Hematopoietic multipotent progenitor cell treated with erythropoietin and hydrocortisone succinate and interleukin-3 and kit ligand, for 15 days (in vitro differentiated cells): ENCODE results near the gene PBX3.

Experiments
- DNase-seq: peaks from one replicate; pipeline ENCODE4 v3.0.0-alpha.2; 2015; ENCODE audit warnings: low spot score

Gene PBX3

DNA sequence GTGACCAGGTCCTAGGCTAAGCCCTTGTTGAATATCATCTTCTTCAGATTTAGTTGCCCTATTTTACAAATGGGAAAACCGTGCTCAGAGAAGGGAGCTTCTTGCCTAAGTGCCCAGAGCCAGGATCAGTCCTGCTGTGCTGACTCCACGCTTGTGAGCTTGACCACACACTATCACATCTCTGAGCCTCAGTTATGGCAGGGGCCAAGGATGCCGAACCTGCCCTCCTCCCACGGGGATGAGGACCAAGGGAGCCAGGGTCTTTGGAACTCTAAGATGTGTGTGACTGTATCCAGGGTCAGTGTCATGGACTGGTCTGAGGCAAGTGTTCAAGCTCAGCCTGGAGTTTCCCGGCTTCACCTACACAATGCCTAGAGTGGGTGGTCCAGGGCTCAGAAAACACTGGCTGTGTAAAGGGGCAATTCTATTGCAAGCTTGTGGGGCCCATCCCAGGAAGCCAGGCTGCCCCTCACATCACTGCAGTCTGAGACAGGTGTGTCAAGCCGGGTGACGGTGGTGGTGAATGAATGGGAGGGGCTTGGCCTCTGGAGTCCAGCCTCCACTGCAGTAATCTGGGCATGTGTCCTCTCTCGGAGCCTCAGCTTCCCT, 235.7 kb downstream of the PBX3 start:
- DNase-seq: no peak

DNA sequence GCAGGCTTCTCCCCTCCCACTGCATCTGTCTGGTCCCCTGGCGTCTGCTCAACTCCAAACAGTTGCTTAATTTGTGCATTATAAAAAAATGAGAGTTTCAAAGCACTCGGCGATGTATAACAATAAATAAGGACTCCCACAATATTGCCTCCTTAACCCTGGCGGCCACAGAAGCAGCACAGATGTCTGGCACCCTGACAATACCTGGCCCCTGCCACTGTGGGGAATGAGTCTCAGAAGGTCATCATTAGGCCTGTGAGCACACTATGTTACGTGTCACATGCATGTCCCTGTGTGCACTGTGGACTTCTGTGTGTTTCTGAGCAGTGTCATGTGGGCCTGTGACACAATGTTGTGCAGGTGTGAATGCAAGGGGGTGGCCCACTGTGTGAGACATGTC, 236.5 kb downstream of the PBX3 start:
- DNase-seq: no peak

DNA sequence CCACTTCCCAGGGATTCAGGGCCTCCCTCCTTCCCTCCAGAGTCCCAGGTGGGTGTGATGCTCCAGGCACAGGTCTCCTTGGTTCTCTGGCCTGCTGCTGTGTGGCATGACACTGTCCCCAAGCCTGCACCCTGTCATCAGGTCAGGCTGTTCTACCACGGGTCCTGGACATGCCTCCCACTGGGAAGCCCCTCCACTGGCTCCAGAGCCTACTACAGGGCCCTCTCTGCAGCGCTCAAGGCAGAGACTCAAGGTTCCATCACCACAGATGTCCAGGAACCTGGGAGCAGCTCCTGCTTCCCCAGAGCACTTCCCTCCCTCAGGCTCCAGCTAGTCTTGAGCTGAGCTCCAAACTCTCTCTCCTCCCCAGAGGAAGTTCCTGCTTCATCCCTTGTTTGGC, 237.3 kb downstream of the PBX3 start:
- DNase-seq: no peak

DNA sequence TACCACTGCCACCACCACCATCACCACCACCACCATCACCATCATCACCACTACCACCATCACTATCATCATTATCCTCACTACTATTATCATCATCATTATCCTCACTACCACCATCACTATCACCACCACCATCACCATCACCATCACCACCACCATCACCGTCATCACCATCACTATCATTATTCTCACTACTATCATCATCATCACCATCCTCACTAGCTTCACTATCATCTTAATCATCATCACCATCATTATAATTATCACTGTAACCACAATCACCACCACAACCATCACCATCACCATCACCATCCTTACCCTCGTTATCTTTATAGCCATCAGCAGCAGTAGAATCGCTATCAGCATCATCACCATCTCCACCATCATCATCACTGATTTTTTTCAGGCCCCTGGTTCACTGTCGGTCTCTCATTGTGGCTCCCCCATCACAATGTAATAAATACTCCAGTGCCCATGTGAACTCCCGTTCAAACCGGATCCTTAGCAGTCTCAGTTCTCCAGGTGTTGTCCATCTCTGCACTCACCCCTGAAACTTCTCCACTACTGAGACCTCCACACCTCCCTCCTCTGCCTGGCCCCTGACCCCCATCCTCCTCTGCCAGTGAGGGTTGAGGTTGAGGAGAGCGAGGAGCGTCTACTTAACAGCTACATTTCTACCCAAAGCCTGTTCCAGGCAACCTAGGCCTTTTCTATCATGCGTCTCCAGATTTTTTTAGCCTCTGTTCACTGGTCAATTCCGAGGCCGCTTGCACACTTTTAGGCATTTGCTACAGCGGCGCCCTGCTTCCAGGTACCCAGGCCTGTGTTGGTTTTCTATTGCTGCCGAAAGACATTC, 238.2 kb downstream of the PBX3 start:
- no peak for DNase-seq

DNA sequence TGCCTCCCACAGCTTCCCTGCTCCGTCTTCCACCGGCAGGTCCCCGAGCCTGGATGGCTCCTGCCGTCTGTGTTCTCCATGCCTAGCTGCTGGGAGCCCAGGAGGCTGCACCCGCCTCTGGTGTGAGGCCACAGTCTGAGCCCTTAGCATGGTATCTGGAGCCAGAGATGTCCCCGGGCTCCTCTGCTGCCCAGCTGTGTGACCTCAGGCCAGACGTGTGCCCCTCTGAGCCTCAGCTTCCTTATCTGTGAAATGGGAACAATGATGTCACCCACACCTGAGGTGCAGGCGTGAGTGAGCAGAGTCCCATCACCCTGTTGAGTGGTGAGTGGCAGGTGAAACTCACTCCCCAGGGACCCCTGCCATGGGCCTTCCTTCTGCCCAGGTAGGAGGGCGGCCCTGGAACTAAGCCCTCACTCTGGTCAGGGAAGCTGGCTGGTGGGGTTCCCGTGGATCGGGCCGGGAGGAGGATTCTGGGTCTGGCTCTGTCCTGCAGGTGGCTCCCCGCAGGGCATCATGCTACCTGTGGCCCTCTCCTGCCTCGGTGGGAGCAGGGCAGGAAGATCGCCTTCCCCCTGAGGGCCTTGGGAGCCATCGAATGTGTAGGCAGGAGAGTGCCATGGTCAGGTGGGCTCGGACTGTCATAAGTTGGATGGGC, 239.0 kb downstream of the PBX3 start:
- DNase-seq: no peak

DNA sequence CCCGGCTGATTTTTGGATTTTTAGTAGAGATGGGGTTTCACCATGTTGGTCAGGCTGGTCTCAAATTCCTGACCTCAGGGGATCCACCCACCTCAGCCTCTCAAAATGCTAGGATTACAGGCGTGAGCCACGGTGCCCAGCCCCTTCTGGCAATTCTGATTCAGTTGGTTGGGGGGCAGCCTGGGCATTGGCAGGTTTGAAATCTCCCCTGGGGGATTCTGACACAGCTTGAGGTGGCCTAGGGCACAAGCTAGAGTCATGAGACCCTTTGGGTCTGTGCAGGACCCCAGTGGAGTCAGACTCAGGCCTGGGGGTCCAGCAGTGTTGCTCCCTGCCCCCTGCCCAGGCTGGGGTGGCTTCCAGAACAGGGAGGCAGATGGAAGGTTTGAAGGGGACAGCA, 239.8 kb downstream of the PBX3 start:
- no peak for DNase-seq

DNA sequence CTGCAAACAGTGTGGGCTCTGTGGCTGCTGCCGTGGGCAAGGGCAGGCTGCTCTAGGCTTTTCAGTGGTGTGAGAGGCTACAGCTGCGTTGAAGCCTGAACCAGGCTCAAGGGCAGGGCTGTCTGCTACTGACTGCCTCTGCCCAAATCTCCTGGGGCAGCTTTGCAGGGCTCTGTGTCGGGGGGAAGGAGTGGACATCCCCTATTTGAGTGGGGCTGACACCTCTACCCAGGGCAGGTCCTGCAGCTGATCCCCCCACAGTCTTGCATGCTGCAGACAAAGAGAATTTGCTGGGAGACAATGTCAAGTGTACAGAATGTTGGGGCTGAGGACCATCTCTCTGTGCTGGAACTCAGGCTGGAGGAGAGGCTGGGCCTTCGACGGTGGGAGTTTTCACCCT, 240.2 kb downstream of the PBX3 start:
- DNase-seq: no peak

DNA sequence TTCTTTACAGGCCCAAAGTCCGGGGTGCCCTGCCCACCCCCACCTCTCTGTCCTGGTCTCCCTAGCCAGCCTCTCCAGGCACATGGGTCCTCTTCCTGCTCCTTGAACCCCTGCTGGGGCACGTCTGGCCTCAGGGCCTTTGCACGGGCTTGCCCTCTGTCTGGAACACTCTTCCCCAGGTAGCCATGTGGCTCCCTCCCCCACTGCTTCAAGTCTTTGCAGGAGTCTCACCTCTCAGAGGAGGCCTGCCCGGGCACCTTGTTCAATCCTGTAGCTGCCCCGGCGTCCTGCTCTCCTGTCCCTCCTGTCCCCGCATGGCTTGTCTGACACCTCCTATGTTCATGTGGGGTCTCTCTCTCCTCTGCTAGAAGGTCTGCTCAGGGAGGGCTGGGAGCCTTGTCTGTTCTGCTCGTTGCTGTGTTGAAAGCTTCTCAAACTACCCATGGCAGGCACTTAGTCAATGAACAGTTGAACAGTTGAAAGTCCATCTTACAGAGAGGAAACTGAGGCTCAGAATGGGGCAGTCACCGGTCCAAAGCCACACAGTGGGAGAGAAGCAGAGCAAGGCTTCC, 241.4 kb downstream of the PBX3 start:
- DNase-seq: no peak

DNA sequence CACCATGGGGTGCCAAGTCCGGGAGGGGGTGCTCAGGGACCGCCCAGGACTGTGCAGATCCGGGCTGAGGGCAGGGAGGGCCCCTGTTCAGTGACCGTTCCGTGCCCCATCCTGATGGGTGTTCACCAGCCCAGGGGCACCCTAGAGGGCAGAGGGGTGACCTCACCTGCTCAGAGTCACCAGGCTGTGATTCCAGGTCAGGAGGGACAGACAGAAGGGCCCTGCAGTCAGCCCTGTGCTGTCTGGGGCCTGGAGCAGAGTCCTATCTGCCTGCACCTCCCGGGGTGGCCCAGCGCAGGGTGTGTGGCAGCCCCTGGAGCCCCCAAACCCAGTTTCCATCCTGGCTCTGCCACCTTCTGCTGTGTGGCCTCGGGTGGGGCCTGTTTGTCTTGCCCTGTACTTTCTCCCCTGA, 241.9 kb downstream of the PBX3 start:
- DNase-seq: no peak

DNA sequence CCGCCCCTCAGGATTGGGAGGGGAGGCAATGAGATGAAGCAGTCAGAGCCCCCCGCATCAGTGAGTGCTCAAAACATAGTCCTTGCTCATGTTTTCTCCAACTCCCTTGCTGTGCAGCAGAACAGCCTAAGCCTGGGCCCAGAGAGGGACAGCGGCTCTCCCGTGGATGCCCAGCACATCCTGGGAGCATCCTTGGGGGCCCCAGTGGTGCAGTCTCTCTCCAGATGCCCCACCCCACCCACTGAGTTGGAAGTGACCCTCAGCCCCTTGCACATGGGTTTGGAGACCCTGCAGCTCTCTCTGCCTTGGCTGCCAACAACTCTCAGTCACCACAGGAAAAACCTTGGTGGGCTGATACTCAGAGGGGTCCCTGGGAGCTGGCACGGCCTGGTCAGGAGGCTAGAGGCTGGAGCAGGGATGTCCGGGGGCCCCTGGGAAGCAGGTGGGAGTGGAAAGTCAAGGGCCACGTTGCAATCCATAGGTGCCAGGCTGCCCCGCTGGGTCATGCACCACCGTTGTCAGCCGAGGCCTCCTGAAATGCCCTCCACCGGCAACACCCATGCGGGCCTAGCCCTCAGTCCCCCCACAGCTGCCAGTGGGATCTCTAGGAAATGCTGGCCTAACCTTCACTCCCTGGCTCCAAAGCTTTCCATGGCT, 242.5 kb downstream of the PBX3 start:
- no peak for DNase-seq

DNA sequence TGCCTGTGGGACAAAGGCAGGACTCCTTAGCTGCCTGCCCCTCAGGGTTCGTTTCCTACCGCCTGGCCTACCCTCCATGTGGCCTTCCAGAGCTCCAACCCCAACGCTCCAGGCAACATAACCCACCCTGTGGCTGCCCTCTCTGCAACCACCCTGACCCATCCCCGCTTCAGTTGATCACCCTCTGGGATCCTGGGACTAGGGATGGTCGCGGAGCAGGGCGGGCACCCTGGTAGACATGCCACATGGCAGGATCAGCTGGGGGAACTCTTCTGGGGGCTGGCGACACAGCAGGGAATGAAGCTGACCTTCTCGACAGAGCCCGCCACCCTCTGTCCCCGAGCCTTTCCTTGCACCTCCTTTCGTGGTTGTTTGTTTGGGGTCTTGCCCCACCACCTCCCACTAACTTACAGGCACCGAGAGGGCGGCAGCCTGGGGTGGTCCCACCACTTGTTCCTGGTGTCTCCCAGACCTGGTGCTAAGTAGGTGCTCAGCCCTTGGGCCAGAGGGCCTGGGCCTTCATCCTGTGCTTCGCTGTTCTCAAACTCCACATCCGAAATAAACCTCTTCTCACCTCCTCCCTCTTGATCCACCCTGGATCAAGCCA, 243.1 kb downstream of the PBX3 start:
- DNase-seq: no peak

DNA sequence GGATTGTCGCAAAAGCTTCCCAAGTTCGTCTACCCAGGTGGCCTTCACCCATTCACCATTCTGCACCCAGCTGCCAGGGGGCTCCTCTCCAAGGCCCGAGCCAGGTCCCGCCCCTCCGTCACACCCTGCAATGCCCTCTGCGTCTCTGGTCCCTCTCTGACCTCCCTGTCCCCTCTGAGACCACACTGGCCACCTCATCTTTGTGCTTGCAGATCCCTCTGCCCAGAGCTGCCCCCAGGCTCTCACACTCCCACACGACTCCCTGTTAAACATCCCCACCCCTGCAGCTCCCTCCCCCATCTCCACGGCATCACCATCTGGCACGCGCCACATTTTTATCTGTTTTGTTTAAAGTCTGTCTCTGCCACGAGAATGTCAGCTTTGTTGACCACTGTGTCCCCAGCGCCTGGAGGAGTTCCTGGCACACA, 243.6 kb downstream of the PBX3 start:
- DNase-seq: no peak

DNA sequence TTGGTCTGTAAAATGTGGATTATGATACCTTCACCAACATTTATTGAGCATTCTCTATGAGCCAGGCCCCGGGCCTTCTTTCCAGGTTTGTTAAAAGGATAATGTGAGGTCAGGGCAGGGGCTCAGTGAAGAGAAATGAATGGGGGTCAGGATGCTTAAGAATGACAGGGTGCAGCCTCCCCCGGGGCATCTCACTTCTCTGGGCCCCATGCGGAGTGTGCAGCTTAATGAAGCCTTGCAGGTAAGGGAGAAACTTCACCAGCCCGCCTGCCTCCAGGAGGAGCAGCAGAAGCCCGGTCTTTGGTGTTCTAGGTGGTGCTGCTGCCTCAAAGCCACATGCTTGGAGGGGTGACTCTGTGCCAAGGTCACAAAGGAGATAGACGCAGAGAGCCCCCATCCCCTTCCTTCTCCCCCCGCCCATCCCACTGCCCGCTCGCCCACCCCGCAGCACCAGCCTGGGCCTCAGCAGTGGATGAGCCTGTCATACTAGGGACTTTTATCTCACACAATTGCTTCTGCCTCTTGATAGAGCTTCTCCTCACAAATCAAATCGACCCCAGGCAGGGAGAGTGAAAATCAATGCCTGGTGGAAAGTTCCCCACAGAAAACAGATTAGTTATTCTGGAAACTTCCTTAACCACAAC, 244.8 kb downstream of the PBX3 start:
- DNase-seq: no peak

DNA sequence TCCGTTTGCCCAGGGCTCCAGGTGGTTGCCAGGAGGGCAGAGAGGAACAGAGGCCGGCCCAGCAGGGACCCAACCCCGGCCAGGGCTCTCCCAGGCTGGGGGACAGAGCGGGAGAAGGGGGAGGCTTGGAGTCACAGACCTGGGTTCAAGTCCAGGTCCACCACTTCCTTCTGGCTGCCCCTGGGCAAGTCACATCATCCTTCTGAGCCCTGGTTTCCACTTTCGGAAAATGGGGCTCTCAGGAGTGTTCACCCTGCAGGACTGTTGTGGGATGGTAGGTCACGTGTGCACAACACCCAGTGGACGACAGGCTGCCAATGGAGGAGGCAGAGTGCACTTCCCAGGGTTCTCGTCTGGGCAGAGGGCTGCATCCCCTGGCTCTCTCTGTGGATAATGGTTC, 245.4 kb downstream of the PBX3 start:
- no peak for DNase-seq

DNA sequence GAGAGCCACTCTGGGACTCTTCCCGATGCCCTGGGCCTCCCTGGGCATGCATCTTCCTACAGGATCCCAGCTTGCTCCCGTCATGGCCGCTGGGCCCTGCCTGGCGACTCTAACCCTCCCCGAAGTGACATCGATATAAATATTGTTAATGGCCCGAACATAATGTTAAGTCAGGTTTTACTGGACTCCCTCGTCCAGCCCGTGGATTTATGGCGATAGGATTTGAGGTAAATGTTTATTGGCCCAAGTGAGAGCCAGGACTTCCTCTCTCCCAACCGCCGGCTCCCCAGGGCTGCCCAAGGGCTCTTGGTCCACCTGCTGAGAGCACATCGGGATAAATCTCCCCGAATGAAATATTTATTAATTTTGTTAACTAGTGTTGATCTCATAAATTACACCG, 246.3 kb downstream of the PBX3 start:
- no peak for DNase-seq

DNA sequence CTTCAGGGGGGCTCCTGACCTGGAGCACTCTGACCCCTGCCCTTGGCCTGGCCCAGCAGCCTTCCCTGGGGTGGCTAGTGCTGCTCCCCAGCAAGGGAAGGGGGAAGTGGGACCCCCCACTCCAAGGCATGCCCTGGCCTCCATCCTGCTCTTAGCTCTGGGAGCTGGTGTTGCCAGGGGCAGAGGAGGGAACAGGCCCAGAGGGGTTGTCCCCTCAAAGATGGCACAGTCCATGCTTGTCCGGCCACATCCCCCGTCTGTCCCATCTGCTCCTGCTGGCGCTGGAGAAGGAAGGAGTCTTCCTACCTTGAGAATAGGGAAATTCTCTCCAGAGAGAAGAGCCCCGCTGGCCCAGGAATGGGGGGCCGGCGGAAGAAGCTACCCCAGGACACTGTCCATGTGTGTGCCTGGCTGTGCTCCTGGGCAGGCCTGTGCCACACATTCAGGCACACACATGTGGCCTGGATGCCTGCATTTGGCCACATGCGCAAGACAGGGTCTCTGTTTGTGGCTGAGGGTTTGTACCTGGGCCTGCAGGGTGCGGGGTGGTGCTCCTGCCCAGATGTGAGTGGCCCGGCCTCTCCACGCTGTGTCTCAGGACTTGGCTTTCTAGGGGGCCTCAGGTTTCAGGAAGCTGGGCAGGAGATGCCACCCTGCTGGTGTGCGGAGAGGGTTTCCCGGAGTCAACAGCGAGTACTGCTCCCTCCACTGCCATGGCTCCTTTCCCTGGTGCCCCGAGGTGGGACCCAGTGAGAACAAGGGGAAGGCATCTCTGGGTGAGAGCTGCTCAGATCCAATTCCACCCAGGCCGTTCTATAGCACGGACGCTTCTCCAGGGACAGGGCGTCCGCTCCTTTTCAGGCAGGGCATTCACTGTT, 247.1 kb downstream of the PBX3 start:
- no peak for DNase-seq

DNA sequence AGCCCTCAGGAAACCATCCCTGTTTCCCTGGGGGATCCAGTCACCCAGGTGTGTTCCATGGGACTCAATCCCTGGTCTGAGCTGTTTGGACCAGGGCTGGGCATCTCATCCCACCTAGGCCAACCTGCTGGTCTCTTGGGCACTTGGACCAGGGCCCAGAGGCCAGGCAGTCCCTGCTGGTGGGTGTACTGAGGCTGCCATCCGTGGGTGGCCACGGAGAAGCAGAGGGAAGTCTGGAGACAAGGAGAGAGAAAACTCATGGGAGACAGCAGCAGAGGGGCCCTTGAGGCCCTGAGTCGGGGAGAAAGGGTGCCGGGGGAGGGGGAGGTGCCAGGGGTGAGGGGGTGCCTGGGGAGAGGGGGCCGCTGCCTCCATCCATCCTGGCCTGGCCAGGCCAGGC, 247.8 kb downstream of the PBX3 start:
- no peak for DNase-seq

DNA sequence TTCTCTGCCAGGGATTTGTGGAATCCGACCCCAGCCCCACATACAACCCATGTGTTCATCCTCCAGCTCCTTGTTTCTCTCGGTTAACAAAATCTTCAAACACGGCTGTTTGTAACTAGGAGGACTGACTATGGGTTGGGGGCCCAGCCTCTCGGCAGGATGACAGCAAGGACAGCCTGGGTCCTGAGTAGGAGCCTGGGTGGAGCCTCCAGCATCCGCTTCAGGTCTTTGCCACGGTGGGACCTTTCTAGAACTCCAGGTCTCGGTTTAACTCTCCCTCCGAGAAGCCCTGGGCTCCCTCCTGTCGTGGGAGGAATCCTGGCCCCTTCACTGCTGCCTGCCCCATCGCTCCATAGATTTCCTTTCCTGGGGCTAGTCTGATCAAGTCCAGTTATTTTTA, 248.5 kb downstream of the PBX3 start:
- DNase-seq: no peak

DNA sequence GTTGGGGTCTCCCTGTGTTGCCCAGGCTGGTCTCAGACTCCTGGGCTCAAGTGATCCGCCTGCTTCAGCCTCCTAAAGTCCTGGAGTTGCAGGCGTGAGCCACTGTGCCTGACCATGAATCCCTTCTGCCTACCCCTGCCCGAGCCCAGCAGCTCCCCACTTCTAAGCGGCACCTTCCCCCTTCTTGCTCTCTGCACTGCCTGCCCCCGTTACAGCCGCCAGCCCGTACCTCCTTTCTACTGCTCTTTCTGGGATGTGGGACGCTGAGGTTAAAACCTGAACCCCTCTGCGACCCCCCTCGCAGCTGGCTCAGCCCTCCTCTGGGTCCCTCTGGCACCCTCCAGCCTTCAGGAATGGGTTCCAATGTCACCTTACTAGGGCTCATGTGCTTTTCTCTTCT, 249.6 kb downstream of the PBX3 start:
- DNase-seq: no peak

DNA sequence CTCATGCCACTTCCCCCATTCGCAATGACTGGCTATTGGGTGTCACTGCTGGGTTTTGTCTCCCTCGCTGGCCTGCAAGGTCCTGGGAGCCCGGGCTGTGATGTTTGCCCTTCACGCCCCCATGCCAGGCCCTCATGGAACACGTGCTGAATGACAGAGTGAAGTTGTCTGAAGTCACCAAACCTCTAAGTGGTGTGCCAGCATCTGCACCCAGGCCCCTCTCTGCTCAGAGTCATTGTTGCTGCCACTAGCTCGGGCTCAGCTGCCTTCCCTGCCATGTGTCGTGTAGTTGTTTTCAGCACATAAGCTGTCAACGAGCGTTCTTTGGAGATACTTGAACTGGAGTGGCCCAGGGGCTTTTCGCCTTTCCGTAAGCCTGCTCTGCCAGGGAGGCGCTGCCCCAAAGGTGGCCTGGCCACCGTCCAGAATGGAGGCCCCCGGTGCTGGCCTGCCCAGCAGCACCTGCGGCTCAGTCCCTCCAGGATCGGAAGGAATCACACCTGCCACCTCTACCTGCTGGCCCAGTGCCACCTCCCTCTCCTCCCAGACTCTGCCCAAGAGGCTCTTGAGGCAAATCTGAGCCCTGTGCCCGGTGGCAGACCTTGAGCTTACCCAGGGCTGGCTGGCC, 250.1 kb downstream of the PBX3 start:
- no peak for DNase-seq
